ENCODE measurements around the gene LRRC41. TPM values are rescaled to one million over a fixed set of nuclear protein-coding genes. Genes with fewer than 3 reads are reported as not detected.

The LRRC41 gene
- total RNA-seq, 2 experiments from 2014 or later, result 23.0 to 24.3 TPM

Other genes starting within 250 kb of the LRRC41 start
- under 1 TPM; 0.20 to 0.38 TPM for gene PIK3R3, start 171.0 kb downstream of the LRRC41 start, total RNA-seq
- gene TSPAN1, start 128.5 kb downstream of the LRRC41 start, total RNA-seq, result not detected
- gene P3R3URF, start 127.1 kb downstream of the LRRC41 start, total RNA-seq, result not detected
- 10 to 100 TPM; 21.1 to 29.0 TPM for gene POMGNT1, start 105.2 kb downstream of the LRRC41 start, total RNA-seq
- gene LURAP1, start 100.3 kb downstream of the LRRC41 start, total RNA-seq, result under 1 TPM in 1 of 2 experiments, not detected in 1; 0.14 TPM
- 1 to 10 TPM in 1 of 2 experiments, under 1 TPM in 1; 0.33 to 1.0 TPM for gene RAD54L, start 55.9 kb downstream of the LRRC41 start, total RNA-seq
- gene UQCRH, start 82 bp upstream of the LRRC41 start, total RNA-seq, result 100 to 1,000 TPM; 101 to 103 TPM
- 10 to 100 TPM; 34.9 to 36.7 TPM for gene NSUN4, start 37.2 kb upstream of the LRRC41 start, total RNA-seq
- gene FAAH, start 90.7 kb upstream of the LRRC41 start, total RNA-seq, result 10 to 100 TPM; 11.7 to 15.0 TPM
- gene DMBX1, start 186.2 kb upstream of the LRRC41 start, total RNA-seq, result not detected
- gene KNCN, start 248.0 kb upstream of the LRRC41 start, total RNA-seq, result not detected

All from CD4-positive, alpha-beta T cell (primary cell).